ENCODE data around the gene NLGN1. TPM values are rescaled to one million over a fixed set of nuclear protein-coding genes. Genes with fewer than 3 reads are reported as not detected.

NLGN1 gene
- total and polyA plus RNA-seq, 5 experiments from 2014 or later = not detected

DNA sequence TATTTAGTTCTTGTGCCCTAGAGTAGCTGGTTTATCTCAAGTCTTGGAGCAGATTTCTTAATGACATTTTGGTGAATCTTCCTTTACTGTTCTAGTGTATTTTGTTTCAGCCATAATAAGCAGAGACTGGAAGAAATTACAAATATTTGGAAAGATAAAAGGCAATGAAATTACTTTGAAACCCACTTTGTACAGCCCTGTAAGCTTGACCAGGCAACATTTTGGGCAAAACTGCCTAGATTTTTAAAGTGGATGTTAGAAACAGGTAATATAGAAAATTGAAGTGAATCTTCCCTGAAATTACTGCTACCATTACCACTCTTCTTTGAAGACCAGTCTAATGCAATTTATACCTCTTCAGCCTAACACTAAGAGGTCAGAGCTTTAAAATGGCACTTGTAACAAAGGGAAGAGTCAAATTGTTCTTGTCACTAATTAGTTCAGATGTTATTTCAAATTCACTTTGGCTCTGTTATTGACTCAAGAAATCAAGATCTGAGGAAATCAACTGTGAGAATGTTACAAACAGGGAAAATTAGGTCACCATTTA lies 589.4 kb downstream of the NLGN1 start:
- POLR2A ChIA-PET = no interaction called here
- Mint-ChIP-seq H3K9me3 (peaks cover 0 to 7% (median 0%) of the 10 kb centered on the region in 9 donors), H3K27me3 (no peaks in the 10 kb centered on the region), H3K4me3 (no peak overlapping the region), H3K36me3 (no peaks in the 10 kb centered on the region), H3K4me1 (no peaks in the 10 kb centered on the region), H3K27ac (no peak overlapping the region)
- no peak for DNase-seq
- no peak for ATAC-seq

DNA sequence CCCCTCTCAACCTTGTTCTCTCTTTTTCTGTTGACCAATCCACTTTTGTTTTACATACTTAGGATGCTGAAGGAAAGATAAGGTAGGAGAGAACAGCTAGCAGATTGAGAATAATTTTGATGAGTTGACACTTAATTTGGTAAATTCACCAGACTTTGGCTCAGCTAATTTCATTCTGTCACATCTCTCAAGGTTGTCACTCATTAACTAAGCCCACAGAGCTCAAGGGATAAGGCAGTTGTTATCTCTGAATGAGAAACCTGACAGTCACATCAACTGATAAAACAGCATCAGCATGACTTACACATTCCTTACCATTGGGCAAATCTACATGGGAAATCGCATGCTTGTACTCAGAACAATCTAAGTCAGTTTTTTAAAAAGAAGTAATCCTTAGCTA lies 591.4 kb downstream of the NLGN1 start:
- Mint-ChIP-seq H3K36me3 (no peaks in the 10 kb centered on the region), H3K27me3 (no peaks in the 10 kb centered on the region), H3K9me3 (peaks cover 0 to 7% (median 0%) of the 10 kb centered on the region in 9 donors), H3K27ac (no peak overlapping the region), H3K4me3 (no peak overlapping the region), H3K4me1 (no peaks in the 10 kb centered on the region)
- POLR2A ChIA-PET = no interaction called here
- DNase-seq (no peak), ATAC-seq (no peak)

DNA sequence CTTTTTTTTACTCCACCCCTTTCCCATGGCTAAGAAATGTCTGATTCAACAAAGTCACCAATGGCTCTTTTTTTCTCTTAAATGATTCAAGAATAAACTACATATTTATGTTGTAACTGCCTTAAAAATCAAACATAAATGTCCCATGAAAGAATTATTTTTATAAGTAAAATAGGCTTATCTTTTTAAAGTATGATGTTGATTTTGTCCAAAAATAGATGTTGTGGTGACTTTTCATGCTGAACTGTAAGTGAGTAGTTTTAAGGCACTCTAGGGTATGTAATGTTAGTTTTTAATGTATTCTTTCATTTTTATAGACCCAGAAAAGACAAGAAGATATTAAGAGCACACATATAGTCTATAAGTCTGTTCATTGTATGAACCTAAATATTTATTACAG lies 594.9 kb downstream of the NLGN1 start:
- no peaks in the 10 kb centered on the region for H3K36me3 Mint-ChIP-seq
- ATAC-seq (no peak), DNase-seq (no peak)
- H3K4me1 Mint-ChIP-seq = no peaks in the 10 kb centered on the region
- peaks cover 0 to 4% (median 0%) of the 10 kb centered on the region in 9 donors for H3K9me3 Mint-ChIP-seq
- no peaks in the 10 kb centered on the region for H3K27me3 Mint-ChIP-seq
- POLR2A ChIA-PET = no interaction called here
- no peak overlapping the region for H3K27ac Mint-ChIP-seq
- H3K4me3 Mint-ChIP-seq = no peak overlapping the region

DNA sequence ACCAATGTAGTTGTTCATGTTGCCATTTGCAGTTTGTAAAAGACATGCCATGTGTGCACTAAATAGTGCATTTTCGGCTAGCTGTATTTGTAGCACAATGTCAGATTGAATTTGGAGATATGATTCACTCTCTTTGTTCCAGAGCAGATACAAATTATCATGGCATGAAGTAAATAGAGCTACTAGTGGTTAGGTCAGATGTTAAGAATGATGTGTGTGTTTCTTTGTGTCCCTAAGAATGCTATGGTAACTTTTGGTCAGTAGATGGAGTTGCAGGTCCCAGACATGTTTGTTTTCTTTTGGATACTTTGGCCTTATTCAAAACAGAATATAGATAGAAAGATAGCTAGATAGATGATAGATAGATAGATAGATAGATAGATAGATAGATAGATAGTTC lies 595.8 kb downstream of the NLGN1 start:
- Mint-ChIP-seq H3K4me3 (no peak overlapping the region), H3K27ac (no peak overlapping the region)

DNA sequence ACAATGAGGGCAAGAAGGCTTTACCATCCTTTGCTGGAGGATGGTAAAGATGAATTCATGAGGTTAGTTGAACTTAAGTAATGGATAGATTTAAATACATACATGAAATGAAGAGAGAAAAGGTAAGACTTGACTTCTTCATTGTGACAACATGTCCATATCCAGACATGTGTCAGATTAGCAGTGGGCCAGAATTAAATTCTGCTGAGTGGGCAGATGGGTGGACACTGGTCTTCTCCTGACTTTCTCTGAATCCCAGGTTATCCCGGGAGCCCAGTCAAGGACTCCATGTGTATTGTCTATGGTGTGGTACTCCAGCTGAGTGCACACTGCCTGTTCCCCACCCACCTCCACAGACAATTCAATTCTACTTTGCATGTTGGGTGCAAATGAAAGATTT lies 603.1 kb downstream of the NLGN1 start:
- Mint-ChIP-seq H3K27me3 (no peaks in the 10 kb centered on the region), H3K4me3 (no peak overlapping the region), H3K36me3 (no peaks in the 10 kb centered on the region), H3K27ac (no peak overlapping the region), H3K4me1 (no peaks in the 10 kb centered on the region), H3K9me3 (peaks cover 0 to 10% (median 0%) of the 10 kb centered on the region in 9 donors)
- no peak for ATAC-seq
- POLR2A ChIA-PET = no interaction called here
- DNase-seq = no peak

More for the DNA sequence above, 595.8 kb downstream of the NLGN1 start:
- Mint-ChIP-seq H3K4me1 (no peaks in the 10 kb centered on the region), H3K36me3 (no peaks in the 10 kb centered on the region), H3K9me3 (peaks cover 0 to 4% (median 0%) of the 10 kb centered on the region in 9 donors), H3K27me3 (no peaks in the 10 kb centered on the region)
- POLR2A ChIA-PET = no interaction called here
- ATAC-seq = no peak
- no peak for DNase-seq

DNA sequence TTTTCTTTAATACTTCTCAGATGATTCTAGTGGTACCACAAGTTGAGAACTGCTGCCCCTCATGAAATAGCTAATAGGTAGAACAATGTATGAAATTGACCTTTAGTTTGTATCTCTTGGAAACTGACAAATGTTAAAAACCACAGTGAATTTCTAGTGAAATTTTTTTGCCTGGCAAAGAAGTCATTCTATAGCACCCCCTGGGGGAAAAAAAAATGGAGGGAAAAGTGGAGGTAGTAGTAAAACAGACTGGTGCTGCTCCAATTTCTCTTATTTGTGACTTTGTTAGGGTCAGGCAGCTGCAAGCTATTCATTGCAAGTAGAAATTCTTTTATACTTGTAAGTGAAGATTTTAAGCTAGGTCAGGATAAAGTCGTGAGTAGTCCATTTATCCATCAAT lies 605.0 kb downstream of the NLGN1 start:
- no peak for ATAC-seq

DNA sequence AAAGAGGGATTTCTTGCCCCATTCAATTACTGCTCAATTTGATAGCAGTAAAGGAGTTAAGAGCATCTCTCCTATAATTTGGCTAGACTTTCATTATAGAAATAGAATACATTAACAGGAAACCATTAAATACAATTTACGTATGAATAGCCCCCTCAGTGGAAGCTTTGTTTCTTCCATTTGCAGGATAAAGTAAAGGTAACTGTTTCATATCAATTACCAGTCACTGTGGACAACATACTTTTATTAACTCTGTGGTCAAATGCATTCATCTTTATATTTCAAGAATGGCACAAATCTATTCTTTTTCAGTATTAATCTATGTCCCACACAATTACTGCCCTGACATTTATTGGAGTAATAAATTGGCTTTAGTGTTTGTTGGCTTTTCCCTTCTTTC lies 613.4 kb downstream of the NLGN1 start:
- POLR2A ChIA-PET = no interaction called here
- H3K27me3 Mint-ChIP-seq = peaks cover 0 to 4% (median 0%) of the 10 kb centered on the region in 5 donors
- DNase-seq (no peak), ATAC-seq (no peak)
- H3K36me3 Mint-ChIP-seq = no peaks in the 10 kb centered on the region
- H3K27ac Mint-ChIP-seq = no peak overlapping the region
- no peaks in the 10 kb centered on the region for H3K4me1 Mint-ChIP-seq
- no peak overlapping the region for H3K4me3 Mint-ChIP-seq
- H3K9me3 Mint-ChIP-seq = peaks cover 0 to 16% (median 0%) of the 10 kb centered on the region in 9 donors

More for the DNA sequence above, 605.0 kb downstream of the NLGN1 start:
- no peak overlapping the region for H3K27ac Mint-ChIP-seq
- H3K4me1 Mint-ChIP-seq = no peaks in the 10 kb centered on the region
- peaks cover 0 to 5% (median 0%) of the 10 kb centered on the region in 5 donors for H3K27me3 Mint-ChIP-seq
- H3K9me3 Mint-ChIP-seq = peaks cover 0 to 21% (median 0%) of the 10 kb centered on the region in 9 donors
- POLR2A ChIA-PET = no interaction called here
- no peak overlapping the region for H3K4me3 Mint-ChIP-seq
- no peak for DNase-seq
- H3K36me3 Mint-ChIP-seq = no peaks in the 10 kb centered on the region

DNA sequence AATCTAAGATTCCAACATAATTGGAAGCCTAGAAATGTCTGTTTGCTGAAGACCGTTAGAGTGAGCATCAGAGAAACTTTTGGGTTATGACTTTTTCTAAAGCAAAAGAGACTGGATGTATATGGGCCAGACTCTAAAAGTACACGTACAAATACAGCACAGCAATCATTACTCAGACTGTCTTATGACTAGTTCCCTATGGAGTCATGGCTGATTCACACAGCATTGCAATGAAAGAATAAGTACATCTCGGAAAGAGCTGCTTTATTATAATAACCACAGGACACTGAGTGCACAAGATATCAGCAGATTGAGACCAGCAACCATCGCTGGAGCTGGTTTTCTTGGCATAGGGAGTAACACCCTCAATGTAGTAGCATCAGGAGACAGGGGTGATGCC lies 618.6 kb downstream of the NLGN1 start:
- DNase-seq (no peak), ATAC-seq (no peak)
- Mint-ChIP-seq H3K27me3 (no peaks in the 10 kb centered on the region), H3K4me3 (no peak overlapping the region), H3K9me3 (peaks cover 0 to 14% (median 5%) of the 10 kb centered on the region in 9 donors), H3K27ac (no peak overlapping the region), H3K36me3 (peaks cover 0 to 5% (median 0%) of the 10 kb centered on the region in 3 donors), H3K4me1 (no peaks in the 10 kb centered on the region)
- POLR2A ChIA-PET = no interaction called here

DNA sequence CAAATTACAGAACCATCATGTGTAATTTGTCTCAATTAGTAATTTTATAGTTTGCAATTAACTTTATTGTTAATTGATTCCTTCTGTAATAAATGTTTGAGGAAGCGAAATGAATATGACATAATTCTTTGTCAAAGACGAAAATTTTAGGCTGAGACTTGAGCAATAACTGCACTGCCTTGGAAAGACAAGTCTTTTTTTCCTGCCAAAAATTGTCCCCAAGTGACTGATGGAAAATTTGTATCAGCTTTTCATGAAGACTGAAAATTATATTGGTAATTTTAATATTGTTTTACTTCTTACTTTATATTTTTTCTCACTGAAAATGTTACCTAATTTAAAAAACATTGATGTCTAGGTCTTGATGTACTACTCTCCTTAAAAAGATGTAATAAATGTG lies 622.6 kb downstream of the NLGN1 start:
- DNase-seq (no peak), ATAC-seq (no peak)
- Mint-ChIP-seq H3K4me1 (no peaks in the 10 kb centered on the region), H3K27me3 (no peaks in the 10 kb centered on the region), H3K9me3 (peaks cover 0 to 10% (median 5%) of the 10 kb centered on the region in 9 donors), H3K36me3 (peaks cover 0 to 5% (median 0%) of the 10 kb centered on the region in 3 donors), H3K27ac (no peak overlapping the region), H3K4me3 (no peak overlapping the region)
- POLR2A ChIA-PET = no interaction called here

DNA sequence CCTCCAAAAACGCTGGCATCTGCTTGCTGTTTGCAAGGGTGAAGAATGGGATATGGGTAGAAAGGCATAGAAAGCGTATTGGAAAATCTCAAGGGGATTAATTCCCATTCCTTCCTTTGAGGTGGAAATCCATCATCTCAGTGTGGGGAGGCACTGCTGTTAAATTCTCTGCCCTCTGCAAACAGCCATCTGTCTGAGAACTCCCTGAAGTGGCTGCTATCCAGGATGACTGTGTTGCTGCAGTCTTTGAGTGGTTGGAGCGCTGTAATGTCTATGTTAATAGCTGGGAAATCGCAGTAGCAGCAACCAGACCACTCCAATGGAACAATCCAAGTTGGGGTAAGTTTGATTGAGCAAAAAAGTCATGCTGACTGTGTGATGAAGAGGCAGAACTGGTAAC lies 625.9 kb downstream of the NLGN1 start:
- peaks cover 4 to 17% (median 8%) of the 10 kb centered on the region in 9 donors for H3K9me3 Mint-ChIP-seq
- no peak for DNase-seq
- no peaks in the 10 kb centered on the region for H3K27me3 Mint-ChIP-seq
- ATAC-seq = no peak
- H3K36me3 Mint-ChIP-seq = peaks cover 0 to 6% (median 0%) of the 10 kb centered on the region in 3 donors
- H3K27ac Mint-ChIP-seq = no peak overlapping the region
- no peaks in the 10 kb centered on the region for H3K4me1 Mint-ChIP-seq
- no peak overlapping the region for H3K4me3 Mint-ChIP-seq
- POLR2A ChIA-PET = no interaction called here

DNA sequence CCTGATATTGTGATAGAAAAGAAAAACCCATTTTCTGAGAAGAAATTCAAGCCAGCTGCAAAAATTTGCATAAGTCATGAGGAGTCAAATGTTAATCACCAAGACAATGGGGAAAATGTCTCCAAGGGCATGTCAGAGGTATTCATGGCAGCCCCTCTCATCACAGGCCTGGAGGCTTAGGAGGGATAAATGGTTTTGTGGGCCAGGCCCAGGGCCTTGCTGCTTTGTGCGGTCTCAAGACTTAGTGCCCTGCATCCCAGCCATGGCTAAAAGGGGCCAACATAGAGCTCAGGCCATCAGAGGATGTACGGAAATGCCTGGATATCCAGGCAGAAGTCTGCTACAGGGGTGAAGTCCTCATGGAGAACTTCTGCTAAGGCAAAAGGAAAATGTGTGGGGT lies 631.1 kb downstream of the NLGN1 start:
- Mint-ChIP-seq H3K36me3 (peaks cover 0 to 6% (median 0%) of the 10 kb centered on the region in 3 donors), H3K4me1 (no peaks in the 10 kb centered on the region), H3K9me3 (peaks cover 0 to 31% (median 18%) of the 10 kb centered on the region in 9 donors), H3K27me3 (no peaks in the 10 kb centered on the region), H3K4me3 (no peak overlapping the region), H3K27ac (no peak overlapping the region)
- no peak for DNase-seq
- POLR2A ChIA-PET = no interaction called here
- no peak for ATAC-seq

DNA sequence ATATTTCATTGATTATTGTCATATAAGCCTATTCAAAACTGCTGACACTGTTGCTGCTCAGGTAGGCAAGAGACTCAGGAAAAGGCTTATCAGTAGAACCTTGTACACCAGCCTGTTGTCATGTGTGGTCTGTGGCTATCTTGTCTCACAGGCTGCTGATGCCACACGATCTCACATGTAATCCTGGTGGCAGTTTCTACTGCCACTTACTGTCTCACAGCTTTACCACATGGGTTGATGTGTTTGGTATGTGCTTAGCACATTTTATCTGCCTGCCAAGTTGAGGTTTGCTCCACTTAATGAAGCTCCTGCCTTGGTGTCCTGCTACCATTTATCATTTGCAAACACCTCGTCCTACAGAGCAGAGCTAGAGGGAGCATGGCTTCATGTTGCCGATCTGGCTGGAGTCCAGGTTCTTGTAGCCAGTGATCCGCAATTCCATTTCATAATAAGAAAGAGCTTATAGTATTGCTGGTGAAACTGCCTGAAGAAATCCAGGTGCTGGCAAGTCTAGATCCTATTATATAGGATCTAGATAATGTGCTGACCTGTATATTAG lies 637.9 kb downstream of the NLGN1 start:
- H3K4me3 Mint-ChIP-seq = no peak overlapping the region
- POLR2A ChIA-PET = no interaction called here
- H3K27me3 Mint-ChIP-seq = no peaks in the 10 kb centered on the region
- DNase-seq (no peak), ATAC-seq (no peak)
- H3K9me3 Mint-ChIP-seq = peaks cover 0 to 17% (median 0%) of the 10 kb centered on the region in 9 donors
- no peaks in the 10 kb centered on the region for H3K36me3 Mint-ChIP-seq
- H3K4me1 Mint-ChIP-seq = no peaks in the 10 kb centered on the region
- H3K27ac Mint-ChIP-seq = no peak overlapping the region

DNA sequence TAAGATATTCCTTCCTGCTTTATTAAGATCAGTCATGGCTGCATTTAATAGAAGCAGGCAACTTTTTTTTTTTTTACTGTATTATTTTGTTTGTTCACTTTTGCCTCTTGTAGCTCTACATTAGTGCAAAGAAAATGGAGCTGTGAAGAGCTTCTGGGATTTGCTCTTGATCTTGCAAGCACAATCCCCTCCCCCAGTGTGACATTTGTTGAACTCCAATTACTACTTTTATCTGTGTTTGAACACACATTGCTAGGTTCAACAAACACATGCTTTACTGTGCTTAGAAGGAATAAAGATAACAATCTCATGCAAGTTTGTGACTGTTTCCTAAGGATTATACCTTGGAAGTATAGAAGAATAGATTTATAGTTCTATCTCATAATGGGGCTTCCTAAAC lies 648.8 kb downstream of the NLGN1 start:
- POLR2A ChIA-PET = no interaction called here
- H3K9me3 Mint-ChIP-seq = peaks cover 2 to 23% (median 9%) of the 10 kb centered on the region in 9 donors
- ATAC-seq = no peak

DNA sequence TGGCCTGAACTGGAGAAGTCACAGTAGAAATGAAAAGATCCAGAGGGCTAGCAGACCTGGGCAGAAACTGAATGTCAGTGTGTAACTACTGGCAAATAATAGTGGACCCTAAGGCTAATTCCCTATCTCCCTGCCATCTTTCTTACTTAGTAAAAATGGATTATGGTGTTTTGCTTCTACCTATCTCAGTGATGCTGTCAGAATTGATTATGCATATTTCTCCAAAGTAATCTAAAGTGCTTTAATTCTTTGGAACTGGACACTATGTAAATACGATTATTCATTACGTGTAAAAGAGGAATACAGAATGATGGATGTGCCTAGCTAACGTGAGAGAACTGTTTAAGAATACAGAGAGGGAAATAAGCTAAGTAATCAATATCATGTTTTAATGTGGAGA lies 651.9 kb downstream of the NLGN1 start:
- Mint-ChIP-seq H3K27ac (no peak overlapping the region), H3K9me3 (peaks cover 0 to 23% (median 2%) of the 10 kb centered on the region in 9 donors), H3K4me3 (no peak overlapping the region), H3K4me1 (no peaks in the 10 kb centered on the region), H3K36me3 (peaks cover 0 to under 1% (median 0%) of the 10 kb centered on the region in 3 donors), H3K27me3 (no peaks in the 10 kb centered on the region)
- ATAC-seq (no peak), DNase-seq (no peak)
- POLR2A ChIA-PET = no interaction called here

More for the DNA sequence above, 648.8 kb downstream of the NLGN1 start:
- H3K27ac Mint-ChIP-seq = no peak overlapping the region
- no peak for DNase-seq
- H3K4me1 Mint-ChIP-seq = no peaks in the 10 kb centered on the region
- H3K27me3 Mint-ChIP-seq = no peaks in the 10 kb centered on the region
- no peak overlapping the region for H3K4me3 Mint-ChIP-seq
- peaks cover 0 to 4% (median 0%) of the 10 kb centered on the region in 3 donors for H3K36me3 Mint-ChIP-seq

Data from naive thymus-derived CD8-positive, alpha-beta T cell (primary cell).